Liver (tissue), 9 donors: ENCODE results near the gene CFAP54. TPM values are rescaled to one million over a fixed set of nuclear protein-coding genes. Genes with fewer than 3 reads are reported as not detected.

Source experiments
- DNase-seq: peaks from one replicate; pipeline ENCODE4 v3.0.0-alpha.2; 2017; ENCODE audit warnings: low spot score
- H3K27ac ChIP-seq, 2 donors: one replicate each; pipeline ENCODE4 v1.7.0; 2013; ENCODE audit warnings: inconsistent platforms in 2 of 2, low read length in 2 of 2, control low read depth in 1 of 2, low read depth in 1 of 2, mild to moderate bottlenecking in 1 of 2
- H3K27me3 ChIP-seq, 4 donors: one replicate each; pipeline versions ENCODE4 v1.6.1 to v1.7.0; 2013; ENCODE audit warnings: low read length in 3 of 4, inconsistent platforms in 1 of 4, mild to moderate bottlenecking in 1 of 4, moderate library complexity in 1 of 4; ENCODE audit not compliant: control insufficient read depth in 4 of 4, insufficient read depth in 4 of 4
- H3K36me3 ChIP-seq, 4 donors: one replicate each; pipeline versions ENCODE4 v1.6.1 to v1.7.0; 2013; ENCODE audit warnings: low read length in 3 of 4, mild to moderate bottlenecking in 3 of 4, low read depth in 1 of 4, moderate library complexity in 1 of 4; ENCODE audit not compliant: control insufficient read depth in 4 of 4, insufficient read depth in 3 of 4
- H3K4me1 ChIP-seq, 4 donors: one replicate each; pipeline versions ENCODE4 v1.6.1 to v1.7.0; 2013; ENCODE audit warnings: low read length in 3 of 4, mild to moderate bottlenecking in 3 of 4, moderate library complexity in 1 of 4; ENCODE audit not compliant: control insufficient read depth in 4 of 4, insufficient read depth in 4 of 4
- H3K4me3 ChIP-seq, 3 donors: one replicate each; pipeline versions ENCODE4 v1.6.1 to v1.7.0; 2013; ENCODE audit warnings: low read length in 3 of 3, control low read depth in 1 of 3, low read depth in 1 of 3, mild to moderate bottlenecking in 1 of 3
- H3K9ac ChIP-seq, 2 donors: one replicate each; pipeline ENCODE4 v1.7.0; 2013; ENCODE audit warnings: low read length in 2 of 2, mild to moderate bottlenecking in 2 of 2, moderate library complexity in 2 of 2, control low read depth in 1 of 2, low read depth in 1 of 2
- H3K9me3 ChIP-seq, 4 donors: one replicate each; pipeline versions ENCODE4 v1.6.1 to v1.7.0; 2013; ENCODE audit warnings: low read length in 3 of 4; ENCODE audit not compliant: control insufficient read depth in 4 of 4
- EGR1 ChIP-seq, 2 donors: IDR thresholded peaks; 2 replicates each; pipeline ENCODE4 v1.6.1; 2016 to 2018; ENCODE audit warnings: antibody characterized with exemption in 2 of 2, low read depth in 2 of 2
- FOXA1 ChIP-seq: IDR thresholded peaks from 2 replicates; pipeline ENCODE4 v1.6.1; 2016; ENCODE audit warnings: antibody characterized with exemption
- FOXA2 ChIP-seq: IDR thresholded peaks from 2 replicates; pipeline ENCODE4 v1.6.1; 2016; ENCODE audit warnings: antibody characterized with exemption
- GABPA ChIP-seq, 2 donors: IDR thresholded peaks in 1 of 2; conservative IDR thresholded peaks in 1 of 2; 2 replicates each; pipeline ENCODE4 v1.6.1; 2016; ENCODE audit warnings: antibody characterized with exemption in 2 of 2, mild to moderate bottlenecking in 1 of 2, moderate library complexity in 1 of 2
- HNF4G ChIP-seq: IDR thresholded peaks from 2 replicates; pipeline ENCODE4 v1.6.1; 2016; ENCODE audit warnings: antibody characterized with exemption
- JUND ChIP-seq, 2 donors: IDR thresholded peaks; 2 replicates each; pipeline ENCODE4 v1.6.1; 2016; ENCODE audit warnings: antibody characterized with exemption in 2 of 2
- MAX ChIP-seq: IDR thresholded peaks from 2 replicates; pipeline ENCODE4 v1.6.1; 2016; ENCODE audit warnings: antibody characterized with exemption
- NR2F2 ChIP-seq: IDR thresholded peaks from 2 replicates; pipeline ENCODE4 v1.6.1; 2016; ENCODE audit warnings: antibody characterized with exemption
- RAD21 ChIP-seq, 2 donors: IDR thresholded peaks; 2 replicates each; pipeline ENCODE4 v1.6.1; 2016; ENCODE audit warnings: antibody characterized with exemption in 2 of 2, mild to moderate bottlenecking in 2 of 2
- RXRA ChIP-seq, 2 donors: IDR thresholded peaks; 2 replicates each; pipeline ENCODE4 v1.6.1; 2017 to 2018; ENCODE audit warnings: antibody characterized with exemption in 2 of 2, mild to moderate bottlenecking in 1 of 2
- SP1 ChIP-seq: IDR thresholded peaks from 2 replicates; pipeline ENCODE4 v1.6.1; 2018; ENCODE audit warnings: antibody characterized with exemption, mild to moderate bottlenecking
- TAF1 ChIP-seq: conservative IDR thresholded peaks from 2 replicates; pipeline ENCODE4 v1.6.1; 2016; ENCODE audit warnings: antibody characterized with exemption, mild to moderate bottlenecking
- YY1 ChIP-seq: IDR thresholded peaks from 2 replicates; pipeline ENCODE4 v1.6.1; 2016; ENCODE audit warnings: antibody characterized with exemption, mild to moderate bottlenecking
- WGBS: extraction: QIAGEN DNeasy Blood & Tissue Kit; methylation state at CpG from one replicate; pipeline ENCODE4 v1.1.7; 2013; 5-methylcytosine and 5-hydroxymethylcytosine counted together
- polyA plus RNA-seq, 2 donors: library from polyadenylated mRNA; stranded (reverse) in 1 of 2; unstranded in 1 of 2; fragments of 200-250 nt in 1 of 2; fragments of >200 nt in 1 of 2; fragmentation: Nextera tagmentation in 1 of 2; extraction: Ambion mirVana in 1 of 2; gene quantifications; one replicate each; pipeline versions ENCODE4 v1.2.1 to v1.2.3, GENCODE V29; 2013 to 2015
- total RNA-seq, 2 donors: library from RNA; depleted of rRNA; stranded (reverse); fragments of >200 nt; gene quantifications; one replicate each; pipeline ENCODE4 v1.2.3, GENCODE V29; 2014
- TF ChIP-seq, protein P1 (sequence below): IDR thresholded peaks from 2 replicates; pipeline ENCODE4 v1.6.1; 2016; ENCODE audit warnings: antibody characterized with exemption
- TF ChIP-seq, protein P2 (sequence below): IDR thresholded peaks from 2 replicates; pipeline ENCODE4 v1.6.1; 2016; ENCODE audit warnings: antibody characterized with exemption
- TF ChIP-seq, protein P3 (sequence below): fragments of 150-350 bp; IDR thresholded peaks from 2 replicates; pipeline ENCODE4 v1.5.1; 2017; ENCODE audit warnings: improper control_type of control experiment, low read depth, low read length; ENCODE audit not compliant: missing input control
- TF ChIP-seq, protein P4 (sequence below): IDR thresholded peaks from 2 replicates; pipeline ENCODE4 v1.6.1; 2016; ENCODE audit warnings: antibody characterized with exemption, mild to moderate bottlenecking
- donor health status: healthy.
- donor health status: healthy.
- donor health status: healthy.
- donor health status: healthy.
- donor health status: healthy.

The CFAP54 gene
- total and polyA plus RNA-seq, 4 donors, result 0.01 to 0.19 (median 0.15) TPM

GRCh38 chr12:96571101-96571862 is 81.9 kb downstream of the CFAP54 start:
- DNase-seq, result no peak
- Histone ChIP-seq H3K27me3 (no peaks in the 10 kb centered on the region), H3K4me1 (no peaks in the 10 kb centered on the region), H3K27ac (no peak overlapping the region), H3K36me3 (no peaks in the 10 kb centered on the region), H3K9me3 (no peaks in the 10 kb centered on the region), H3K9ac (no peak overlapping the region), H3K4me3 (no peak overlapping the region)
- WGBS, result 77% methylated on average over 4 of the region's 4 CpGs
- TF ChIP-seq RXRA (IDR thresholded peaks at IDR 0.05) (no peak), YY1 (no peak), JUND (IDR thresholded peaks at IDR 0.05) (no peak), MAX (no peak), TAF1 (no peak), RAD21 (IDR thresholded peaks at IDR 0.05) (no peak), FOXA2 (no peak), NR2F2 (no peak), HNF4G (no peak), SP1 (no peak), GABPA (IDR thresholded peaks at IDR 0.05 in 1 of 2, conservative IDR thresholded peaks at IDR 0.05 in 1 of 2) (no peak), FOXA1 (no peak), EGR1 (IDR thresholded peaks at IDR 0.05; ENCODE audit: low read depth in 2 of 2) (no peak)
- TF ChIP-seq, protein P1, sequence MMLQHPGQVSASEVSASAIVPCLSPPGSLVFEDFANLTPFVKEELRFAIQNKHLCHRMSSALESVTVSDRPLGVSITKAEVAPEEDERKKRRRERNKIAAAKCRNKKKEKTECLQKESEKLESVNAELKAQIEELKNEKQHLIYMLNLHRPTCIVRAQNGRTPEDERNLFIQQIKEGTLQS, result no peak
- TF ChIP-seq, protein P2, sequence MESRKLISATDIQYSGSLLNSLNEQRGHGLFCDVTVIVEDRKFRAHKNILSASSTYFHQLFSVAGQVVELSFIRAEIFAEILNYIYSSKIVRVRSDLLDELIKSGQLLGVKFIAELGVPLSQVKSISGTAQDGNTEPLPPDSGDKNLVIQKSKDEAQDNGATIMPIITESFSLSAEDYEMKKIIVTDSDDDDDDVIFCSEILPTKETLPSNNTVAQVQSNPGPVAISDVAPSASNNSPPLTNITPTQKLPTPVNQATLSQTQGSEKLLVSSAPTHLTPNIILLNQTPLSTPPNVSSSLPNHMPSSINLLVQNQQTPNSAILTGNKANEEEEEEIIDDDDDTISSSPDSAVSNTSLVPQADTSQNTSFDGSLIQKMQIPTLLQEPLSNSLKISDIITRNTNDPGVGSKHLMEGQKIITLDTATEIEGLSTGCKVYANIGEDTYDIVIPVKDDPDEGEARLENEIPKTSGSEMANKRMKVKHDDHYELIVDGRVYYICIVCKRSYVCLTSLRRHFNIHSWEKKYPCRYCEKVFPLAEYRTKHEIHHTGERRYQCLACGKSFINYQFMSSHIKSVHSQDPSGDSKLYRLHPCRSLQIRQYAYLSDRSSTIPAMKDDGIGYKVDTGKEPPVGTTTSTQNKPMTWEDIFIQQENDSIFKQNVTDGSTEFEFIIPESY, result no peak
- TF ChIP-seq, protein P3, sequence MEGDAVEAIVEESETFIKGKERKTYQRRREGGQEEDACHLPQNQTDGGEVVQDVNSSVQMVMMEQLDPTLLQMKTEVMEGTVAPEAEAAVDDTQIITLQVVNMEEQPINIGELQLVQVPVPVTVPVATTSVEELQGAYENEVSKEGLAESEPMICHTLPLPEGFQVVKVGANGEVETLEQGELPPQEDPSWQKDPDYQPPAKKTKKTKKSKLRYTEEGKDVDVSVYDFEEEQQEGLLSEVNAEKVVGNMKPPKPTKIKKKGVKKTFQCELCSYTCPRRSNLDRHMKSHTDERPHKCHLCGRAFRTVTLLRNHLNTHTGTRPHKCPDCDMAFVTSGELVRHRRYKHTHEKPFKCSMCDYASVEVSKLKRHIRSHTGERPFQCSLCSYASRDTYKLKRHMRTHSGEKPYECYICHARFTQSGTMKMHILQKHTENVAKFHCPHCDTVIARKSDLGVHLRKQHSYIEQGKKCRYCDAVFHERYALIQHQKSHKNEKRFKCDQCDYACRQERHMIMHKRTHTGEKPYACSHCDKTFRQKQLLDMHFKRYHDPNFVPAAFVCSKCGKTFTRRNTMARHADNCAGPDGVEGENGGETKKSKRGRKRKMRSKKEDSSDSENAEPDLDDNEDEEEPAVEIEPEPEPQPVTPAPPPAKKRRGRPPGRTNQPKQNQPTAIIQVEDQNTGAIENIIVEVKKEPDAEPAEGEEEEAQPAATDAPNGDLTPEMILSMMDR, result no peak
- TF ChIP-seq, protein P4, sequence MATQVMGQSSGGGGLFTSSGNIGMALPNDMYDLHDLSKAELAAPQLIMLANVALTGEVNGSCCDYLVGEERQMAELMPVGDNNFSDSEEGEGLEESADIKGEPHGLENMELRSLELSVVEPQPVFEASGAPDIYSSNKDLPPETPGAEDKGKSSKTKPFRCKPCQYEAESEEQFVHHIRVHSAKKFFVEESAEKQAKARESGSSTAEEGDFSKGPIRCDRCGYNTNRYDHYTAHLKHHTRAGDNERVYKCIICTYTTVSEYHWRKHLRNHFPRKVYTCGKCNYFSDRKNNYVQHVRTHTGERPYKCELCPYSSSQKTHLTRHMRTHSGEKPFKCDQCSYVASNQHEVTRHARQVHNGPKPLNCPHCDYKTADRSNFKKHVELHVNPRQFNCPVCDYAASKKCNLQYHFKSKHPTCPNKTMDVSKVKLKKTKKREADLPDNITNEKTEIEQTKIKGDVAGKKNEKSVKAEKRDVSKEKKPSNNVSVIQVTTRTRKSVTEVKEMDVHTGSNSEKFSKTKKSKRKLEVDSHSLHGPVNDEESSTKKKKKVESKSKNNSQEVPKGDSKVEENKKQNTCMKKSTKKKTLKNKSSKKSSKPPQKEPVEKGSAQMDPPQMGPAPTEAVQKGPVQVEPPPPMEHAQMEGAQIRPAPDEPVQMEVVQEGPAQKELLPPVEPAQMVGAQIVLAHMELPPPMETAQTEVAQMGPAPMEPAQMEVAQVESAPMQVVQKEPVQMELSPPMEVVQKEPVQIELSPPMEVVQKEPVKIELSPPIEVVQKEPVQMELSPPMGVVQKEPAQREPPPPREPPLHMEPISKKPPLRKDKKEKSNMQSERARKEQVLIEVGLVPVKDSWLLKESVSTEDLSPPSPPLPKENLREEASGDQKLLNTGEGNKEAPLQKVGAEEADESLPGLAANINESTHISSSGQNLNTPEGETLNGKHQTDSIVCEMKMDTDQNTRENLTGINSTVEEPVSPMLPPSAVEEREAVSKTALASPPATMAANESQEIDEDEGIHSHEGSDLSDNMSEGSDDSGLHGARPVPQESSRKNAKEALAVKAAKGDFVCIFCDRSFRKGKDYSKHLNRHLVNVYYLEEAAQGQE, result no peak
